ENCODE results near the gene CHMP3. TPM values are rescaled to one million over a fixed set of nuclear protein-coding genes. Genes with fewer than 3 reads are reported as not detected.

The CHMP3 gene
- total and polyA plus RNA-seq, 2 of the 13 experiments (the other 11 are each of a cell fraction or from before 2014, with no cell fraction given), result 64.1 to 114 TPM

DNA sequence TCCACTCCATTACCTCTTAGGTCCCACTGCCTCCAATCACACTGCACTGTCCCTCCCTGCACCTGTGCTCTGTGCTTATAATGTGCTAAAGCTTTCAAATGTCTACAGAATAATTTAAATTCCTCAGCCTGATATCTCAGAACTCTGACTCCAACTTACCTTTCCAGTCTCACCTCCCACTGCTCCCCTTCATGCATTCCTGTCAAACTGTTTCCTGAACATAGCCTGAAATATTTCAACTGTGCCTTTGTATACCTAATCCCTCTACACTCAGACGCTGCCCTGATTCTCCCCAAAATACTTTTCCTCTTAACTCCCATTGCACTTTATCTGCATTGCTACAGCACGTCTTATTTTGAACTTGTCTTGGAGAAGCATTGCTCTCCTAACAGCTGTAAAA is 40.5 kb downstream of the CHMP3 start (continued):
- TF ChIP-seq, protein P1, sequence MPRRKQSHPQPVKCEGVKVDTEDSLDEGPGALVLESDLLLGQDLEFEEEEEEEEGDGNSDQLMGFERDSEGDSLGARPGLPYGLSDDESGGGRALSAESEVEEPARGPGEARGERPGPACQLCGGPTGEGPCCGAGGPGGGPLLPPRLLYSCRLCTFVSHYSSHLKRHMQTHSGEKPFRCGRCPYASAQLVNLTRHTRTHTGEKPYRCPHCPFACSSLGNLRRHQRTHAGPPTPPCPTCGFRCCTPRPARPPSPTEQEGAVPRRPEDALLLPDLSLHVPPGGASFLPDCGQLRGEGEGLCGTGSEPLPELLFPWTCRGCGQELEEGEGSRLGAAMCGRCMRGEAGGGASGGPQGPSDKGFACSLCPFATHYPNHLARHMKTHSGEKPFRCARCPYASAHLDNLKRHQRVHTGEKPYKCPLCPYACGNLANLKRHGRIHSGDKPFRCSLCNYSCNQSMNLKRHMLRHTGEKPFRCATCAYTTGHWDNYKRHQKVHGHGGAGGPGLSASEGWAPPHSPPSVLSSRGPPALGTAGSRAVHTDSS (CRISPR knock-in tag; conservative IDR thresholded peaks at IDR 0.05), result no peak
- TF ChIP-seq ZBTB38 (CRISPR knock-in tag; IDR thresholded peaks at IDR 0.05) (no peak), ZNF253 (CRISPR knock-in tag; IDR thresholded peaks at IDR 0.05; ENCODE audit: borderline replicate concordance) (no peak)

GRCh38 chr2:86521922-86522321 is 41.3 kb downstream of the CHMP3 start:
- Histone ChIP-seq H3K4me2 (ENCODE audit: low read depth, low read length) (no peak overlapping the region), H3K36me3 (replicated peaks in 1 of 2; ENCODE audit: control insufficient read depth in 1 of 2, insufficient read depth in 2 of 2, low read length in 2 of 2) (peaks cover 4 to 20% of the 10 kb centered on the region in 2 experiments), H3K27me3 (ENCODE audit: control insufficient read depth in 1 of 2, insufficient read depth in 2 of 2, low read length in 2 of 2) (no peaks in the 10 kb centered on the region), H4K20me1 (ENCODE audit: insufficient read depth, low read length) (no peaks in the 10 kb centered on the region; the same call in 1 of the 2 replicates), H3K4me1 (ENCODE audit: insufficient read depth, low read length) (peaks cover 5% of the 10 kb centered on the region; the same call in 1 of the 2 replicates), H3K27ac (ENCODE audit: extremely low read length, insufficient read depth, low read length) (no peak overlapping the region), H2AFZ (ENCODE audit: low read length) (no peak overlapping the region), H3K79me2 (ENCODE audit: insufficient read depth, low read length) (no peaks in the 10 kb centered on the region), H3K9ac (ENCODE audit: insufficient read depth, low read depth, low read length) (no peak overlapping the region), H3K9me3 (ENCODE audit: low read length) (peaks cover 11% of the 10 kb centered on the region), H3K4me3 (replicated peaks in 1 of 3; ENCODE audit: insufficient read depth in 1 of 3, low read depth in 2 of 3, low read length in 3 of 3) (no peak overlapping the region)
- 100% methylated on average over 1 of the region's 1 CpG for WGBS (ENCODE audit: low lambda C conversion rate)
- in situ Hi-C loops (cut with HindIII; ENCODE audit: extremely low pct_ligation_motif_present, low pct_unique_long_range_greater_than_20kb), result no loop called here
- no TSS peak for BruUV-seq (replicated peaks)
- ATAC-seq (no peak), FAIRE-seq (no peak), DNase-seq (ENCODE audit: low spot score) (no peak)
- intact Hi-C loops (cut with micrococcal nuclease; ENCODE audit: unreplicated experiment), result no loop called here
- CTCF ChIA-PET (ENCODE audit: low intra/inter-chr PET ratio, low total read pairs), result no interaction called here
- TF ChIP-seq FOXK2 (IDR thresholded peaks at IDR 0.05), result no peak
- no peak for TF ChIP-seq POGK (CRISPR knock-in tag; conservative IDR thresholded peaks at IDR 0.05)
- no peak for TF ChIP-seq CREM (IDR thresholded peaks at IDR 0.05)
- no peak for TF ChIP-seq CREM (CRISPR knock-in tag; IDR thresholded peaks at IDR 0.05)
- no peak for TF ChIP-seq TCF7L2 (IDR thresholded peaks at IDR 0.05; ENCODE audit: low read depth, low read length)
- no peak for TF ChIP-seq PHB2 (IDR thresholded peaks at IDR 0.05; ENCODE audit: partially characterized antibody)
- POLR2A ChIA-PET, result no interaction called here

Data from HepG2 (cell line).